Loucy (cell line): ENCODE measurements around the gene GPR22.

ENCODE experiments used
- H2AFZ ChIP-seq: fragments of 200-600 bp; sonication (generic); 2 replicates; pipeline ENCODE4 v1.6.0; 2016; ENCODE audit warnings: antibody characterized with exemption, mild to moderate bottlenecking, low read length, moderate library complexity
- H3F3A ChIP-seq: fragments of 200-600 bp; 2 replicates; pipeline ENCODE4 v1.6.0; 2016; ENCODE audit warnings: antibody characterized with exemption, low read depth, mild to moderate bottlenecking
- H3K27me3 ChIP-seq: fragments of 200-600 bp; sonication (generic); 2 replicates; pipeline ENCODE4 v1.6.1; 2014; ENCODE audit warnings: low read length, mild to moderate bottlenecking; ENCODE audit not compliant: insufficient read depth, poor library complexity, severe bottlenecking
- H3K36me3 ChIP-seq: fragments of 200-600 bp; sonication (generic); 2 replicates; pipeline ENCODE4 v1.6.1; 2016; ENCODE audit warnings: low read length; ENCODE audit not compliant: insufficient read depth
- H3K4me1 ChIP-seq: fragments of 200-600 bp; sonication (generic); 2 replicates; pipeline ENCODE4 v1.5.1; 2014; ENCODE audit warnings: low read length, mild to moderate bottlenecking; ENCODE audit not compliant: insufficient read depth, poor library complexity, severe bottlenecking
- H3K4me2 ChIP-seq: fragments of 200-600 bp; sonication (generic); 2 replicates; pipeline ENCODE4 v1.6.0; 2014; ENCODE audit warnings: antibody characterized with exemption, low read length, low read depth, mild to moderate bottlenecking; ENCODE audit not compliant: poor library complexity, severe bottlenecking
- H3K4me3 ChIP-seq: fragments of 200-600 bp; sonication (generic); 2 replicates; pipeline ENCODE4 v1.5.1; 2014; ENCODE audit warnings: low read length, mild to moderate bottlenecking, mixed read lengths; ENCODE audit not compliant: poor library complexity, severe bottlenecking
- H3K79me2 ChIP-seq: fragments of 200-600 bp; sonication (generic); 2 replicates; pipeline ENCODE4 v1.6.1; 2014; ENCODE audit warnings: low read length; ENCODE audit not compliant: insufficient read depth
- H3K9ac ChIP-seq: fragments of 200-600 bp; sonication (generic); 2 replicates; pipeline ENCODE4 v1.6.0; 2014; ENCODE audit warnings: mild to moderate bottlenecking, low read depth, low read length, moderate library complexity; ENCODE audit not compliant: poor library complexity, severe bottlenecking
- H3K9me2 ChIP-seq: fragments of 200-600 bp; sonication (generic); replicated peaks from 2 replicates; pipeline ENCODE4 v1.6.1; 2016; ENCODE audit warnings: low read depth, low read length, mixed read lengths
- H3K9me3 ChIP-seq: fragments of 200-600 bp; sonication (generic); 2 replicates; pipeline ENCODE4 v1.6.1; 2014; ENCODE audit warnings: mild to moderate bottlenecking, antibody characterized with exemption, low read length, low read depth; ENCODE audit not compliant: insufficient read depth
- H4K20me1 ChIP-seq: fragments of 200-600 bp; sonication (generic); 2 replicates; pipeline ENCODE4 v1.6.0; 2014; ENCODE audit warnings: antibody characterized with exemption, low read length, mild to moderate bottlenecking; ENCODE audit not compliant: insufficient read depth, poor library complexity, severe bottlenecking
- EZH2phosphoT487 ChIP-seq: fragments of 200-600 bp; IDR thresholded peaks from 2 replicates; pipeline ENCODE4 v1.6.1; 2018; ENCODE audit warnings: antibody characterized with exemption, mild to moderate bottlenecking, moderate library complexity, borderline replicate concordance
- TF ChIP-seq, protein P1 (sequence below): fragments of 200-600 bp; sonication (generic); conservative IDR thresholded peaks from 2 replicates; pipeline ENCODE4 v1.5.1; 2014; ENCODE audit warnings: mild to moderate bottlenecking, antibody characterized with exemption, low read length

GPR22 gene

DNA sequence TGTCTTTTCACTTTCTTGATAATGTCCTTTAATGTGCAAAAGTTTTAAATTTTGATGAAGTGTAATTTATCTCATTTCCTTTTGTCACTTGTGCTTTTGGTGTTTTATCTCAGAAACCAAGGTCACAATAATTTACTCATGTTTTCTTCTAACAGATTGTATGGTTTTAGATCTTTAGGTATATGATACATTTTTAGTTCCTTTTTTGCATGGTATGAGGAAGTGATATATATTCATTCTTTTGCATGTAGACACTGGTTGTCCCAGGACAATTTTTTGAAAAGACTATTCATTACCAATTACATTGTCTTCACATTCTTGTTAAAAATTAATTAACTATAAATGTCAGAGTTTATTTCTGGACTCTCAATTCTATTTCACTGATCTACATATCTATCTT lies 39.8 kb upstream of the GPR22 start:
- no peaks in the 10 kb centered on the region for H3F3A ChIP-seq
- 0 out of 2 replicates have a peak, but pooled peaks cover 6% of the 10 kb centered on the region for H3K9me3 ChIP-seq
- H3K36me3 ChIP-seq = peaks cover 10% of the 10 kb centered on the region; the same call in 1 of the 2 replicates
- no peak overlapping the region for H3K4me2 ChIP-seq
- no peak overlapping the region for H3K4me3 ChIP-seq
- H3K79me2 ChIP-seq = no peaks in the 10 kb centered on the region
- H3K9me2 ChIP-seq = no peaks in the 10 kb centered on the region
- no peaks in the 10 kb centered on the region for H3K4me1 ChIP-seq
- no peaks in the 10 kb centered on the region for H3K27me3 ChIP-seq
- H2AFZ ChIP-seq = no peak overlapping the region
- H3K9ac ChIP-seq = no peak overlapping the region
- no peak for TF ChIP-seq EZH2phosphoT487
- TF ChIP-seq, protein P1, sequence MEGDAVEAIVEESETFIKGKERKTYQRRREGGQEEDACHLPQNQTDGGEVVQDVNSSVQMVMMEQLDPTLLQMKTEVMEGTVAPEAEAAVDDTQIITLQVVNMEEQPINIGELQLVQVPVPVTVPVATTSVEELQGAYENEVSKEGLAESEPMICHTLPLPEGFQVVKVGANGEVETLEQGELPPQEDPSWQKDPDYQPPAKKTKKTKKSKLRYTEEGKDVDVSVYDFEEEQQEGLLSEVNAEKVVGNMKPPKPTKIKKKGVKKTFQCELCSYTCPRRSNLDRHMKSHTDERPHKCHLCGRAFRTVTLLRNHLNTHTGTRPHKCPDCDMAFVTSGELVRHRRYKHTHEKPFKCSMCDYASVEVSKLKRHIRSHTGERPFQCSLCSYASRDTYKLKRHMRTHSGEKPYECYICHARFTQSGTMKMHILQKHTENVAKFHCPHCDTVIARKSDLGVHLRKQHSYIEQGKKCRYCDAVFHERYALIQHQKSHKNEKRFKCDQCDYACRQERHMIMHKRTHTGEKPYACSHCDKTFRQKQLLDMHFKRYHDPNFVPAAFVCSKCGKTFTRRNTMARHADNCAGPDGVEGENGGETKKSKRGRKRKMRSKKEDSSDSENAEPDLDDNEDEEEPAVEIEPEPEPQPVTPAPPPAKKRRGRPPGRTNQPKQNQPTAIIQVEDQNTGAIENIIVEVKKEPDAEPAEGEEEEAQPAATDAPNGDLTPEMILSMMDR = no peak
- H4K20me1 ChIP-seq = no peaks in the 10 kb centered on the region

DNA sequence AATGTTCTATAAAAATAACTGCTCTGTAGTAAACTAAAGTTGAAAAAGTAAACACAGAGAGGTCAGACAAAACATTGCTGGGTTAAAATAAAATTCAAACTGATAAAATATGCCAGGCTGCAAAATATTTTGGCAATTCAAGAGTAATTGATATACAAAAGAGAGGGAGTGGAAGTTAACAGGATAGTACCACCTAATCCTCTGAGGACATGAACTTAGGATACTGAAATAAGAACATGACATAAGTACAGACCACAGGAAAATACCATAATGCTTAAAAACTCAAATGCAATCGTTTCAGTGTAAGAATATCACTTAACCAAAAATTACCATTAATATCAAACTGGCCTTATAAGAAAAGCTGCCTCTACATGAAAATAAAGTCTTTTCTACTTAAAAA lies 37.6 kb upstream of the GPR22 start:
- Histone ChIP-seq H3K9me2 (no peaks in the 10 kb centered on the region), H3K4me3 (no peak overlapping the region), H3K36me3 (peaks cover 13% of the 10 kb centered on the region; the same call in 1 of the 2 replicates), H3K9me3 (0 out of 2 replicates have a peak, but pooled peaks cover 9% of the 10 kb centered on the region), H3K27me3 (no peaks in the 10 kb centered on the region), H3K4me2 (no peak overlapping the region), H3K9ac (no peak overlapping the region), H3K4me1 (no peaks in the 10 kb centered on the region), H4K20me1 (no peaks in the 10 kb centered on the region), H2AFZ (no peak overlapping the region), H3F3A (no peaks in the 10 kb centered on the region), H3K79me2 (no peaks in the 10 kb centered on the region)
- TF ChIP-seq, protein P1 = no peak
- TF ChIP-seq EZH2phosphoT487 = no peak

DNA sequence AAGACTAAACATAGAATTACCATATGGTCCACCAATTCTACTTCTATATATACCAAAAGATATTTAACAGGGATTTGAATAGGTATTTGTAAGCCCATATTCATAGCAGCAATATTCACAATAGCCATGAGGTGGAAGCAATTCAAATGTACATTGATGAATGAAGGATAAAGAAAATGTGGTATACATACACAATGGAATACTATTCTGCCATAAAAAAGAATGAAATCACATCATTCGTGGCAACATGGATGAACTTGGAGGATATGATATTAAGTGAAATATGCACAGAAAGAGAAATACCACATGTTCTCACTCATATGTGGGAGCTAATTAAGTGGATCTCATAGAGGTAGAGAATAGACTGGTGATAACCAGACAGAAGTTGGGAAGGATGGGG lies 34.1 kb upstream of the GPR22 start:
- TF ChIP-seq EZH2phosphoT487 = no peak
- TF ChIP-seq, protein P1 = no peak

More for the DNA sequence above, 34.1 kb upstream of the GPR22 start:
- H2AFZ ChIP-seq = no peak overlapping the region
- no peaks in the 10 kb centered on the region for H3K27me3 ChIP-seq
- peaks cover 6% of the 10 kb centered on the region; the same call in 1 of the 2 replicates for H3K36me3 ChIP-seq
- H3K4me1 ChIP-seq = no peaks in the 10 kb centered on the region
- H3F3A ChIP-seq = no peaks in the 10 kb centered on the region
- H3K79me2 ChIP-seq = no peaks in the 10 kb centered on the region
- H3K9me2 ChIP-seq = no peaks in the 10 kb centered on the region
- no peak overlapping the region for H3K9ac ChIP-seq
- H4K20me1 ChIP-seq = no peaks in the 10 kb centered on the region
- 0 out of 2 replicates have a peak, but pooled peaks cover 9% of the 10 kb centered on the region for H3K9me3 ChIP-seq
- H3K4me3 ChIP-seq = no peak overlapping the region
- no peak overlapping the region for H3K4me2 ChIP-seq
